K562 (cell line): Measurements from ENCODE around the gene CEACAM21. TPM values are rescaled to one million over a fixed set of nuclear protein-coding genes. Genes with fewer than 3 reads are reported as not detected.

Experiments used
- ATAC-seq: fragments of 200-7000 bp; cut with Tn5 transposase; 3 replicates; pipeline ENCODE4 v1.9.1; 2020; ENCODE audit warnings: moderate library complexity
- BruUV-seq: library from RNA; stranded (reverse); fragments of 400-500 nt; replicated peaks from 2 replicates; lab custom pipeline; 2021; lab: Mats Ljungman, UMichigan
- CTCF ChIA-PET: fragments of 300-600 bp; formaldehyde crosslinking; extraction: SDS; loops from one replicate; lab custom pipeline; 2021; ENCODE audit warnings: low intra/inter-chr PET ratio; lab: Yijun Ruan, JAX
- POLR2A ChIA-PET: fragments of 300-600, 350-650 bp; sonication (Branson Sonifier 250); formaldehyde crosslinking; extraction: SDS; loops from one replicate; lab custom pipeline; 2021; ENCODE audit warnings: antibody characterized with exemption, inconsistent platforms; lab: Yijun Ruan, JAX
- DNase-seq, 4 experiments: peaks; one replicate each; pipeline versions ENCODE4 v3.0.0 to v3.0.0-alpha.2; 2011 to 2018; ENCODE audit warnings: low spot score in 3 of 4, mixed read lengths in 3 of 4; ENCODE audit errors: extremely low read depth in 1 of 4
- FAIRE-seq: peaks from 2 replicates; lab custom pipeline; 2011; peaks lifted over from hg19 to GRCh38; lab: Jason Lieb, UNC
- H2AFZ ChIP-seq: 2 replicates; pipeline ENCODE4 v1.6.0; 2011; ENCODE audit warnings: low read depth, low read length, control low read depth, inconsistent platforms
- H3K27ac ChIP-seq: fragments of 200-600 bp; 3 replicates; pipeline ENCODE4 v1.8.0; 2011; ENCODE audit warnings: low read depth, mild to moderate bottlenecking, control low read depth, inconsistent platforms, low read length, moderate library complexity, mixed read lengths; ENCODE audit errors: extremely low read depth
- H3K27me3 ChIP-seq, 2 experiments: fragments of 300-600 bp in 1 of 2; 2 replicates in 1 of 2; 3 replicates in 1 of 2; pipeline versions ENCODE4 v1.6.0 to v1.8.0; 2011; ENCODE audit warnings: inconsistent platforms in 2 of 2, low read length in 2 of 2, mild to moderate bottlenecking in 1 of 2, mixed read lengths in 1 of 2, moderate library complexity in 1 of 2; ENCODE audit not compliant: control insufficient read depth in 2 of 2, insufficient read depth in 2 of 2
- H3K36me3 ChIP-seq: fragments of 300-600 bp; 3 replicates; pipeline ENCODE4 v1.8.0; 2011; ENCODE audit warnings: mild to moderate bottlenecking, low read length, inconsistent platforms; ENCODE audit not compliant: control insufficient read depth, insufficient read depth
- H3K4me1 ChIP-seq, 2 experiments: fragments of 200-600 bp in 1 of 2; replicated peaks in 1 of 2; 2 replicates in 1 of 2; 3 replicates in 1 of 2; pipeline versions ENCODE4 v1.5.1 to v1.8.0; 2011; ENCODE audit warnings: inconsistent platforms in 2 of 2, low read length in 2 of 2, mild to moderate bottlenecking in 1 of 2, mixed read lengths in 1 of 2, moderate library complexity in 1 of 2; ENCODE audit not compliant: control insufficient read depth in 2 of 2, insufficient read depth in 2 of 2
- H3K4me2 ChIP-seq: 2 replicates; pipeline ENCODE4 v1.6.1; 2011; ENCODE audit warnings: low read length, control low read depth, inconsistent platforms, mixed read lengths; ENCODE audit not compliant: insufficient read depth
- H3K4me3 ChIP-seq: fragments of 200-600 bp; sonication (generic), shearing (Covaris generic); 2 replicates; pipeline ENCODE4 v1.5.1; 2016; ENCODE audit warnings: control low read depth, inconsistent platforms
- H3K79me2 ChIP-seq: fragments of 200-600 bp; 3 replicates; pipeline ENCODE4 v1.8.0; 2011; ENCODE audit warnings: low read length, inconsistent platforms; ENCODE audit not compliant: control insufficient read depth, insufficient read depth
- H3K9ac ChIP-seq, 2 experiments: 2 replicates each; pipeline versions ENCODE4 v1.6.0 to v1.6.1; 2011; ENCODE audit warnings: low read depth in 2 of 2, low read length in 2 of 2, control low read depth in 1 of 2, inconsistent platforms in 1 of 2, mild to moderate bottlenecking in 1 of 2, mixed read lengths in 1 of 2; ENCODE audit not compliant: insufficient read depth in 1 of 2
- H3K9me1 ChIP-seq: one replicate; pipeline ENCODE4 v1.6.0; 2011; ENCODE audit warnings: inconsistent platforms, mild to moderate bottlenecking, low read length, moderate library complexity; ENCODE audit not compliant: control insufficient read depth, insufficient read depth
- H3K9me3 ChIP-seq: replicated peaks from 2 replicates; pipeline ENCODE4 v1.5.1; 2011; ENCODE audit warnings: low read depth, low read length, inconsistent platforms; ENCODE audit not compliant: control insufficient read depth, insufficient read depth
- H4K20me1 ChIP-seq: replicated peaks from 2 replicates; pipeline ENCODE4 v1.6.1; 2011; ENCODE audit warnings: low read length, inconsistent platforms, mixed read lengths; ENCODE audit not compliant: control insufficient read depth, insufficient read depth
- CTBP1 ChIP-seq: fragments of 450-650 bp; IDR thresholded peaks from 2 replicates; pipeline ENCODE4 v1.6.1; 2016; ENCODE audit warnings: borderline replicate concordance
- ETV1 ChIP-seq: fragments of 450-650 bp; conservative IDR thresholded peaks from 2 replicates; pipeline ENCODE4 v1.6.1; 2016; ENCODE audit warnings: missing genetic modification characterization, control low read depth, low read depth, missing compliant biosample characterization
- MTA1 ChIP-seq: fragments of 450-650 bp; IDR thresholded peaks from 2 replicates; pipeline ENCODE4 v1.6.1; 2017; ENCODE audit warnings: borderline replicate concordance
- PHF8 ChIP-seq: fragments of 200-600 bp; sonication (generic); IDR thresholded peaks from 2 replicates; pipeline ENCODE4 v1.6.1; 2012; ENCODE audit warnings: mixed run types, mild to moderate bottlenecking, inconsistent platforms, low read length, moderate library complexity, borderline replicate concordance
- SOX6 ChIP-seq: fragments of 450-650 bp; IDR thresholded peaks from 2 replicates; pipeline ENCODE4 v1.6.1; 2014; ENCODE audit warnings: mild to moderate bottlenecking
- ZEB2 ChIP-seq: fragments of 450-650 bp; IDR thresholded peaks from 2 replicates; pipeline ENCODE4 v1.6.1; 2016
- ZNF589 ChIP-seq: fragments of 200-800 bp; sonication (Bioruptor generic); IDR thresholded peaks from 2 replicates; pipeline ENCODE4 v1.6.1; 2016; ENCODE audit warnings: low read depth, missing genetic modification characterization, missing compliant biosample characterization
- WGBS: fragments of 100-300 bp; shearing (Covaris generic); methylation state at CpG from one replicate; pipeline ENCODE4 v1.1.6; 2016; ENCODE audit warnings: low coverage, mixed read lengths; ENCODE audit not compliant: insufficient coverage; ENCODE audit errors: missing lambda C conversion rate; 5-methylcytosine and 5-hydroxymethylcytosine counted together
- in situ Hi-C: fragments of 300-500 bp; cut with MboI; formaldehyde crosslinking; loops from 4 replicates; pipeline ENCODE4 v1.15.0; 2018; ENCODE audit warnings: inconsistent platforms, mixed read lengths
- intact Hi-C: fragments of 100-400 bp; cut with micrococcal nuclease; formaldehyde crosslinking; loops from 2 replicates; pipeline ENCODE4 v1.14.2; 2022
- polyA plus RNA-seq, 8 experiments: library from polyadenylated mRNA; depleted of rRNA in 4 of 8; stranded (reverse) in 5 of 8; unstranded in 3 of 8; fragments of >200 nt; fragmentation: Nextera tagmentation in 2 of 8; fragmentation: Illumina TruSeq in 1 of 8; extraction: Ambion mirVana in 2 of 8; extraction: Trizol in 1 of 8; gene quantifications; 2 replicates each; pipeline versions ENCODE4 v1.2.1 to v1.2.3, GENCODE V29; 2011 to 2014; ENCODE audit warnings: inconsistent platforms in 1 of 8, missing spikeins in 1 of 8
- total RNA-seq, 7 experiments: library from RNA; depleted of rRNA in 6 of 7; stranded (reverse); fragments of >200 nt in 6 of 7; fragmentation: Illumina TruSeq in 2 of 7; extraction: Trizol in 2 of 7; gene quantifications; 2 replicates each; pipeline versions ENCODE4 v1.2.1 to v1.2.3, GENCODE V29; 2011 to 2021; ENCODE audit warnings: low replicate concordance in 1 of 7

CEACAM21 gene
- total and polyA plus RNA-seq, 9 of the 15 experiments (the other 6 are each of a cell fraction or from before 2014, with no cell fraction given): 0.06 to 0.40 (median 0.18) TPM; not detected in 1

- H3K79me2 ChIP-seq: no peaks in the 10 kb centered on the region
- no peaks in the 10 kb centered on the region; a peak in 1 of 5 replicates for H3K4me1 ChIP-seq
- no peaks in the 10 kb centered on the region for H3K36me3 ChIP-seq
- in situ Hi-C loops: no loop called here
- H4K20me1 ChIP-seq: no peaks in the 10 kb centered on the region
- no peak for FAIRE-seq
- no peak overlapping the region for H3K9ac ChIP-seq
- ATAC-seq: no peak
- H3K9me3 ChIP-seq: no peaks in the 10 kb centered on the region
- no peaks in the 10 kb centered on the region for H3K9me1 ChIP-seq
- no peak overlapping the region; the same call in 1 of the 2 replicates for H2AFZ ChIP-seq
- DNase-seq: no peak
- no peak overlapping the region for H3K27ac ChIP-seq
- peak overlapping the region; percentile 59 for H3K4me2 ChIP-seq
- POLR2A ChIA-PET: interaction anchor here (0.6 kb wide), 1 partner anchor 91 kb away, joined by 3 read pairs; the partner anchor contains the start of gene DMAC2
- intact Hi-C loops: no loop called here
- H3K27me3 ChIP-seq: peaks cover 14 to 18% of the 10 kb centered on the region in 2 experiments; a peak in 4 of 5 replicates
- CTCF ChIA-PET: interaction anchor here (0.6 kb wide), 1 partner anchor 18 kb away, joined by 4 read pairs; no protein-coding TSS in a partner anchor
- BruUV-seq: TSS peak; percentile 59
- 0% methylated on average over 8 of the region's 8 CpGs for WGBS
- no peak for TF ChIP-seq PHF8
- no peak for TF ChIP-seq ZEB2
- TF ChIP-seq ZNF589: 0 out of 2 replicates have a peak, but pooled peaks have one; percentile 27
- no peak for TF ChIP-seq MTA1
- TF ChIP-seq ETV1 (tag): 0 out of 2 replicates have a peak, but pooled peaks have one; percentile 22
- TF ChIP-seq SOX6: 0 out of 2 replicates have a peak, but pooled peaks have one; percentile 9
- TF ChIP-seq CTBP1: peak; percentile 12; the same call in 1 of the 2 replicates
- H3K4me3 ChIP-seq: no peak overlapping the region
Measured at GRCh38 chr19:41530761-41531301, 45.1 kb upstream of the CEACAM21 start.
